Epithelial cell of esophagus (primary cell): ENCODE data around the gene CAMP.
A peak's percentile ranks its signal among the peaks of the same experiment; 100 is the strongest.

Source experiments
- DNase-seq: peaks from one replicate; pipeline ENCODE4 v3.0.0; 2010; ENCODE audit warnings: low read depth
- H3K4me3 ChIP-seq: 2 replicates; pipeline ENCODE4 v1.5.1; 2011; ENCODE audit warnings: mild to moderate bottlenecking, low read length, control low read depth
- TF ChIP-seq, protein P1 (sequence below): IDR thresholded peaks from 2 replicates; pipeline ENCODE4 v1.5.1; 2011; ENCODE audit warnings: low read depth, mild to moderate bottlenecking, low read length, control low read depth, inconsistent platforms; ENCODE audit not compliant: insufficient read depth; ENCODE audit errors: missing control alignments

CAMP gene

DNA sequence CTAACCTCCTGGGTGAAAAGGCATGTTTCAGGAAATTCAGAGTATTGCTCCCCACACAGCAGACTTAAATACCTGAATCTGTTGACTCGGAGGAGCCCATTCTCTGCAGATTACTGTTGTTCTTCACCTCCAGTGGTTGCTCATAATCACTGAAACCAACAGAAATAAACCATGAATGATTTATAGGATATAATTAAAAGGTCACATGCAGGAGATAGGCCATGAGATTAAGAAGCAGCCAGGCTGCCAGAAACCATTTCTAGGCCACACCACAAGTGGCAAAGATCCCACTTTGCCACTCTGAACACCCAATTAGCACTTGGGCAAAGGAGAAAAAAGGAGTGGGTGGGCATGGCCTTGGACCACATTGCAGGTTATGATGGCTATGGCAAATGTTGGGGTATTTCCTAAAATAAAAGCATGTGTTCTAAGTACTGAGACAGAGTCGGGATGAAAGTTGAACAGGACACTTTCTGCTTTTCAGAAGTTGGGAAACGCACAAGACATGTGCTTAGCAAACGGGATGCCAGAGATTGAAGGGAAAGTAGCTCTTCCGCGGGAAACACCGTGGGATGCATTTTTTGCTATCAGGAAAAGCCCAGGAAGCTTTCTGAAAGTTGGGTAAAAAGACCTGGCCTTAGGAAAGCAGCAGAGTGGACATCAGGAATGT, 36.5 kb upstream of the CAMP start:
- TF ChIP-seq, protein P1, sequence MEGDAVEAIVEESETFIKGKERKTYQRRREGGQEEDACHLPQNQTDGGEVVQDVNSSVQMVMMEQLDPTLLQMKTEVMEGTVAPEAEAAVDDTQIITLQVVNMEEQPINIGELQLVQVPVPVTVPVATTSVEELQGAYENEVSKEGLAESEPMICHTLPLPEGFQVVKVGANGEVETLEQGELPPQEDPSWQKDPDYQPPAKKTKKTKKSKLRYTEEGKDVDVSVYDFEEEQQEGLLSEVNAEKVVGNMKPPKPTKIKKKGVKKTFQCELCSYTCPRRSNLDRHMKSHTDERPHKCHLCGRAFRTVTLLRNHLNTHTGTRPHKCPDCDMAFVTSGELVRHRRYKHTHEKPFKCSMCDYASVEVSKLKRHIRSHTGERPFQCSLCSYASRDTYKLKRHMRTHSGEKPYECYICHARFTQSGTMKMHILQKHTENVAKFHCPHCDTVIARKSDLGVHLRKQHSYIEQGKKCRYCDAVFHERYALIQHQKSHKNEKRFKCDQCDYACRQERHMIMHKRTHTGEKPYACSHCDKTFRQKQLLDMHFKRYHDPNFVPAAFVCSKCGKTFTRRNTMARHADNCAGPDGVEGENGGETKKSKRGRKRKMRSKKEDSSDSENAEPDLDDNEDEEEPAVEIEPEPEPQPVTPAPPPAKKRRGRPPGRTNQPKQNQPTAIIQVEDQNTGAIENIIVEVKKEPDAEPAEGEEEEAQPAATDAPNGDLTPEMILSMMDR = no peak
- H3K4me3 ChIP-seq = peak overlapping the region; percentile 78
- DNase-seq = peak; percentile 11

DNA sequence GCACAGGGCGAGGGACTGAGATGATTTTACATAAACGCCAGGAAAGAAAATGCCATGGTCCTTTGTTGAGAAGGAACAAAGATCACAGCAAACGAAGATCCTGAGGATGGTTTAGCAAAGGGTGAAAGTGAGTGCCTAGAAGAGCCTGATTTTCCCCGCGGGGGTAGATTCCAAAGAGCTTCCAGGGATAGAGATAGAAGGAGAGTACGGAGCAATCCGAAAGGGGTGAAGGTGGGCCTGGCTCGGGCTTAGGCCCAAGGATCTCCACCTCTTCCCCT, 36.1 kb upstream of the CAMP start:
- TF ChIP-seq, protein P1 = no peak
- peak overlapping the region; percentile 78 for H3K4me3 ChIP-seq
- peak; percentile 9 for DNase-seq

DNA sequence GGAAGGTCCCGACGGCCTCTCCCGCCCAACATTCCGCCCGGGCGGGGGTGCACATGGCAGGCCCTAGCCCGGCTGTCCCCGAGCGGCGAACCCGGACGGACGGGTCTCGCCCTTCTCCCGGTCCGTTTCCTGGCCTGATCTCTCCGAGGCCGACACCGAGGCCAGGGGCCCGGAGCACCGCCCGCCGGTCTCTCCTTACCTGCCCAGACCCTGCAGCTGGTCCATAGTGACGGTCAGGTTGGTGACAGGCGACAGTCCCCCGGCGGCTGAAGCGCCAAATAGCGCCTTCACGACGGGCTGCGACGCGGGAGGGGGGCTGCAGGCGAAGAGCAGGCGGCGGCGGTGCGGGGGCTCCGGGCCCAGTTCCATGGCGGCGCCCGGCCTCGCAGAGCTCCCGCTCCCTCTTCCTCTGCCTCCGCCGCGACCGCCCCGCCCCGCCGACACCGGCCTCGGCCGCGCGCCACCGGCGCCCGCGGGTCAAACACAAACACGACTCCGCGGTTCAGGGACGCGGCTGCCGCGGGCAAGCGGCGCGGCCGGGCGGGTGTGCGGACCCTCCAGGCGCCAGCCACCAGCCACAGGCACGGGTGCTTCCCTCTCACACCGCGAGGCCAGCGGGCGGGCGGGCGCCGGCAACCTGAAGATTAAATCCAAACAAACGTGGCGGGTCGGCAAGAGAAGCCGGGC, 35.6 kb upstream of the CAMP start:
- TF ChIP-seq, protein P1 = no peak
- peak; percentile 12 for DNase-seq
- peak overlapping the region; percentile 78 for H3K4me3 ChIP-seq

DNA sequence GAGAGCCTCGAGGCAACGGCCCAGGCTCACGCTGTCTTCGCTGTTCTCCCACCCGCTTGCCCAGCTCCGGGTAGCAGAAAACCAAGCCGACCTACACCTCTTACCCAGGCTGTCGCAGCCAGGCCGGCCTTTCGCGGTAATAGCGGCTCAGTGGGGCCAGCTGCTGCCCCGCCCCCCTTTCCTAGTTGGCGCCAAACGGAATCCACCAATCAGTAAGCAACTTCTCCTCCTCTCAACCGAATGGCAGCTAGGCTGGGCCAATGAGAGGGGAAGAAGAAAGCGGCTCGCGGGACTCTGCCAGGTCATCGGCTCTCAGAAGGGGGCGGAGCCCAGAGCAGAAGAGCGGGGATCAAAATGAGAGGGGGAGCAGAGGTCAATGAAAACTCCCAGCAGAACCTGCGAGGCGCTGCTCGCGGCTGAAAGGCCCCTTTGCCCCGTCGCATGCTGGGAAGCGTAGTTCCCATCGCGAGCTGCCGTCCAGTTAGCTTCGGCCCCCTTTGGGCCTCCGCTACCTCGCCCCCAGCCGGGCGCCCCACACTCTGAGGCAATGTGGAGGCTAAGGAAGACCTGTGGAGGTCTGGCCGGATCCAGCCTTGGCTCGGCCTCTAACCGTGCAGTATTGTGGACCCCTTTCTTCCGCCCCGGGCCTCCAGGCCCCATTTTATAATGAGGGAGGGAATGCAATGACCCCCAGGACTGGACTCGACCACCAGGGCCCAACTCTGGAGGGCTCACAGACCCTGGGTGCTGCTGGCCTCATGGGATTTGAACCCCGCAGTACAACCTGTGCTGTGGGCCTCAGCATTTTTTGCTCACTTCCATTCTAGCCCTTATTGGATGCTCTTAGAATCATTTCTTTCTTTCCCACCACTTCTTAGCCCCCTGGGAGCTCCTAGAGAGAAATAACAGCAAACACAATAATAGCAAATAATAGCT, 34.8 kb upstream of the CAMP start, which contains the start of gene CDC25A:
CDC25A (minus strand) TSS at position 152 of the 936 bp plus-strand sequence. CDS start 470 bp downstream, outside the sequence.
- DNase-seq = peak; percentile 98
- peak within 1 kb of the TSS; percentile 78 for H3K4me3 ChIP-seq
- TF ChIP-seq, protein P1 = no peak

DNA sequence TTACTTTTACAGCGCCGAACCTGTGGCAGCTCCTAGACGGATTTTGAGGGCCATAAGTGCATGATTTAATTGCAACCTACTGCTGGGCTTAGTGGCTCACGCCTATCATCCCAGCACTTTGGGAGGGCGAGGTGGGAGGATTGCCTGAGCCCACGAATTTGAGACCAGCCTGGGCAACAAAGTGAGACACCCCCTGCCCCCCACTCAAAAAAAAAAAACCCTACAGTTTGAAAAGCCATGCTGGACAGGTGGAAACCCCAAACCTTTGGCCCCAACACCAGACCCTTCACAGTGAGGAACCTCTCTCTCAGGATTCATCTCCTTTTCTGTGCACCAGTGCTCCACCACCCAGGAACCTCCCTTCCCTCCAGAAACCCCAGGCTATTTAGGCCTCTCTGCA, 34.0 kb upstream of the CAMP start:
- no peak overlapping the region for H3K4me3 ChIP-seq
- TF ChIP-seq, protein P1 = no peak
- no peak for DNase-seq

DNA sequence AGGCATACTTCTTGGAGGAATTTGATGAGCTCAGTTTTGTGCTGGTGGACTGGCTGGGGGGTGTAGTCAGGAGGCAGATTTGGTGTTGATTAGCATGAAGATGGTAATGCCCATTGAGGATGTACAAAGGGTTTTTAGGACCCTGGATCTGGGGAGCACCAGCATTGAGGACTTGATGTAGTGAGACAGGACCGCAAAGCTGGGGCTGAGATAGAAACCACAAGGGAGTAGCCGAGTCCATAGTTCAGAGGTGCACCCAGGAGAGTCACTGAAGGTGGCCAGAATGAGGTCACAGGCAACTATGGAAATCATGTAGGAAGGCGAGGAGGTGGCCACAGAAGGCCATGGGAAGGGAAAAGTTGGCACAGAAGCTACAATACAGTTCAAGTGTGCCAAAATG, 32.4 kb upstream of the CAMP start:
- DNase-seq = no peak
- TF ChIP-seq, protein P1 = no peak

More for the DNA sequence above, 32.4 kb upstream of the CAMP start:
- no peak overlapping the region for H3K4me3 ChIP-seq
